LoVo (cell line): ENCODE results near the gene CCDC8.
"Not testable (repeated sequence)": the region's sequence is repeated elsewhere in the genome, so short reads cannot be mapped to it uniquely, and the experiment has no call there.

Experiments
- DNase-seq: peaks from one replicate; pipeline ENCODE4 v3.0.0-alpha.2; 2016; ENCODE audit warnings: low spot score

The CCDC8 gene

GRCh38 chr19:46427518-46428045 is 14.2 kb upstream of the CCDC8 start:
- DNase-seq, result no peak

- DNase-seq, result peak; percentile 19
Observed at GRCh38 chr19:46426506-46427162, 13.3 kb upstream of the CCDC8 start.

- peak; percentile 34 for DNase-seq
Observed at GRCh38 chr19:46426035-46426505, 12.7 kb upstream of the CCDC8 start.

GRCh38 chr19:46423188-46423587 is 9.8 kb upstream of the CCDC8 start:
- no peak for DNase-seq

GRCh38 chr19:46422344-46422743 is 9.0 kb upstream of the CCDC8 start:
- no peak for DNase-seq

- DNase-seq, result no peak
Observed at GRCh38 chr19:46420056-46420455, 6.7 kb upstream of the CCDC8 start.

- DNase-seq, result peak; percentile 45
Observed at GRCh38 chr19:46415804-46416709, 2.7 kb upstream of the CCDC8 start.

GRCh38 chr19:46414899-46415298 is 1.5 kb upstream of the CCDC8 start:
- not testable (repeated sequence) for DNase-seq

GRCh38 chr19:46412650-46413261 is 608 bp downstream of the CCDC8 start:
- no peak for DNase-seq

GRCh38 chr19:46411925-46412649 is 1.3 kb downstream of the CCDC8 start:
- DNase-seq, result no peak

GRCh38 chr19:46411088-46411924 is 2.1 kb downstream of the CCDC8 start:
- DNase-seq, result no peak

GRCh38 chr19:46410205-46411087 is 2.9 kb downstream of the CCDC8 start:
- no peak for DNase-seq

- DNase-seq, result no peak
Observed at GRCh38 chr19:46409191-46409590, 4.2 kb downstream of the CCDC8 start.

- no peak for DNase-seq
Observed at GRCh38 chr19:46408664-46409039, 4.7 kb downstream of the CCDC8 start.

GRCh38 chr19:46407856-46408663 is 5.3 kb downstream of the CCDC8 start:
- no peak for DNase-seq

- DNase-seq, result no peak
Observed at GRCh38 chr19:46406976-46407375, 6.4 kb downstream of the CCDC8 start.

- DNase-seq, result no peak
Observed at GRCh38 chr19:46404753-46405468, 8.5 kb downstream of the CCDC8 start.

GRCh38 chr19:46404055-46404752 is 9.2 kb downstream of the CCDC8 start:
- DNase-seq, result no peak
